ENCODE results near the gene CCDC146.

- no peak for TF ChIP-seq CTCF (IDR thresholded peaks at IDR 0.05; ENCODE audit: poor library complexity)
- TF ChIP-seq EZH2phosphoT487 (IDR thresholded peaks at IDR 0.05; ENCODE audit: low read depth, severe bottlenecking, unreplicated experiment) = no peak
- no peak for TF ChIP-seq EZH2 (IDR thresholded peaks at IDR 0.05; ENCODE audit: borderline replicate concordance)
Observed at GRCh38 chr7:77254915-77255314, 132.5 kb downstream of the CCDC146 start.
